NOMO-1 treated with DMSO at 0.1 percent for 48 hours (cell line): ENCODE results near the gene PRTG.
"Not testable (repeated sequence)": the region's sequence is repeated elsewhere in the genome, so short reads cannot be mapped to it uniquely, and the experiment has no call there.

Experiments
- DNase-seq: peaks from one replicate; lab custom pipeline; 2025; ENCODE audit not compliant: unreplicated experiment; lab: John Stamatoyannopoulos, UW

The PRTG gene, protein sequence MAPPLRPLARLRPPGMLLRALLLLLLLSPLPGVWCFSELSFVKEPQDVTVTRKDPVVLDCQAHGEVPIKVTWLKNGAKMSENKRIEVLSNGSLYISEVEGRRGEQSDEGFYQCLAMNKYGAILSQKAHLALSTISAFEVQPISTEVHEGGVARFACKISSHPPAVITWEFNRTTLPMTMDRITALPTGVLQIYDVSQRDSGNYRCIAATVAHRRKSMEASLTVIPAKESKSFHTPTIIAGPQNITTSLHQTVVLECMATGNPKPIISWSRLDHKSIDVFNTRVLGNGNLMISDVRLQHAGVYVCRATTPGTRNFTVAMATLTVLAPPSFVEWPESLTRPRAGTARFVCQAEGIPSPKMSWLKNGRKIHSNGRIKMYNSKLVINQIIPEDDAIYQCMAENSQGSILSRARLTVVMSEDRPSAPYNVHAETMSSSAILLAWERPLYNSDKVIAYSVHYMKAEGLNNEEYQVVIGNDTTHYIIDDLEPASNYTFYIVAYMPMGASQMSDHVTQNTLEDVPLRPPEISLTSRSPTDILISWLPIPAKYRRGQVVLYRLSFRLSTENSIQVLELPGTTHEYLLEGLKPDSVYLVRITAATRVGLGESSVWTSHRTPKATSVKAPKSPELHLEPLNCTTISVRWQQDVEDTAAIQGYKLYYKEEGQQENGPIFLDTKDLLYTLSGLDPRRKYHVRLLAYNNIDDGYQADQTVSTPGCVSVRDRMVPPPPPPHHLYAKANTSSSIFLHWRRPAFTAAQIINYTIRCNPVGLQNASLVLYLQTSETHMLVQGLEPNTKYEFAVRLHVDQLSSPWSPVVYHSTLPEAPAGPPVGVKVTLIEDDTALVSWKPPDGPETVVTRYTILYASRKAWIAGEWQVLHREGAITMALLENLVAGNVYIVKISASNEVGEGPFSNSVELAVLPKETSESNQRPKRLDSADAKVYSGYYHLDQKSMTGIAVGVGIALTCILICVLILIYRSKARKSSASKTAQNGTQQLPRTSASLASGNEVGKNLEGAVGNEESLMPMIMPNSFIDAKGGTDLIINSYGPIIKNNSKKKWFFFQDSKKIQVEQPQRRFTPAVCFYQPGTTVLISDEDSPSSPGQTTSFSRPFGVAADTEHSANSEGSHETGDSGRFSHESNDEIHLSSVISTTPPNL

GRCh38 chr15:55742927-55743728 is at the start of gene PRTG:
TSS of gene PRTG (minus strand) at chr15:55743152. CDS start at chr15:55742931, 221 bp downstream.
- no peak for DNase-seq

GRCh38 chr15:55791551-55792400 is 48.8 kb upstream of the PRTG start:
- no peak for DNase-seq

GRCh38 chr15:55789066-55789660 is 46.2 kb upstream of the PRTG start:
- DNase-seq, result no peak

GRCh38 chr15:55786341-55786740 is 43.4 kb upstream of the PRTG start:
- DNase-seq, result no peak

DNA sequence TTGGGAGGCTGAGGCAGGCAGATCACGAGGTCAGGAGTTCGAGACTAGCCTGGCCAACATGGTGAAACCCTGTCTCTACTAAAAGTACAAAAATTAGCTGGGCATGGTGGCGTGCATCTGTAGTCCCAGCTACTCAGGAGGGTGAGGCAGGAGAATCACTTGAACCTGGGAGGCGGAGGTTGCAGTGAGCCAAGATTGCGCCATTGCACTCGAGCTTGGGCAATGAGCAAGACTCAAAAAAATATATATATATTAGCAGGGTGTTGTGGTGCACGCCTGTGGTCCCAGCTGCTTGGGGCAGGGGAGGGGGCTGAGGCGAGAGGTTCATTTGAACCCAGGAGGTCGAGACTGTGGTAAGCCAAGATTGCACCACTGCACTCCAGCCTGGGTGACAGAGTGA is 42.6 kb upstream of the PRTG start:
- DNase-seq, result not testable (repeated sequence)

DNA sequence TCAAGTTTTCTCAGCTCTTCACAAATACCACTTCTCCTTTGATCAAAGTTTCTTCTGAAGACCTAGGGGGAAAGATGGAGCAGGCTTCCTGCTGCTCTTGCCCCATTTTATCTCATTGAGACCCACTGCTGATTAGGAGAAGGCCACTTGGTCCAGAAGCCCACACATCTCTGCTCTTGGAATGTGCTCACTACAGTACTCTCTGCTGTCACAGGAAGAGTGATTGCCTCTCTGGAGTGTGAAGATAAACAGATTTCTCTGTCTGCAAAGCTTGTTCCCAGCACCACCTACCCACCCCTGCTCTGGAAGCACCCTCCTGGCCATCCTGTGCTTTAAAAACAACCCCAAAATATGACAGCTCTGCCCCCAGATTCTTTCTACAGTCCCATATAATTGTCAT is 41.3 kb upstream of the PRTG start:
- DNase-seq, result no peak

DNA sequence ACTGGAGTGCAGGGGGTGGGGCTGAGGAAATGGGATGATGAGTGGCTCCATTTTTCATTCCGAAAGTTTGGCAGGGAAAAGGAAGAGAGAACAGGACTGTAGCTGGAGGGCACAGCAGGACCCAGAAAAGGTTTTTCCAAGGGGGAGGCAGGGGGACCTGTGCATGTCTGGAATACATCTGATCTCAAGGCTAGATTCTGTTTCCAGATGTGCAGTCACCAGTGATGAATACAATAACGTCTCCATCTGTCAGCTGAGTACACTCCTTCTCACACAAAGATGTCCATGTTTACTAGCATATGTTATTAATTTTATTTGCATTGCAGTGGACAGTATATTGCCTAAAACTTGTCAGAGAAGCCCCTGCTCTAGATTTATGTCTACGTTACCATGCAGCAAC is 39.9 kb upstream of the PRTG start:
- no peak for DNase-seq

DNA sequence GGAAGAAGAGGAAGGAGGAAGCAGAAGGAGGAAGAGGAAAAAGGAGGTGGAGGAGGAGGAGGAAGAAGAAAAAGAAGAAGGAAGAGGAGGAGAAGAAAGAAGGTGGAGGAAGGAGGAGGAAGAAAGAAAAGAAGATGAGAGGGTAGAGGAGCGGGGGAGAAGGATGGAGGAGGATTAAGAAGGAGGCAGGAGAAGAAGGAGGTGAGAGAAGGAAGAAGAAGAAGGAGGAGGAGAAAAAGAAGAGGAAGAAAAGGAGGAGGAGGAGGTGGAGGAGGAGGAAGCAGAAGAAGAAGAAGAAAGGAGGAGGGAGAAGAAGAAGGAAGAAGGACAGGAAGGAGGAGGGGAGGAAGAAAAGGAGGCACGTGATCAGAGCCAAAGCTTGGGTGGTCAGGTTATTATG is 37.3 kb upstream of the PRTG start:
- DNase-seq, result no peak

DNA sequence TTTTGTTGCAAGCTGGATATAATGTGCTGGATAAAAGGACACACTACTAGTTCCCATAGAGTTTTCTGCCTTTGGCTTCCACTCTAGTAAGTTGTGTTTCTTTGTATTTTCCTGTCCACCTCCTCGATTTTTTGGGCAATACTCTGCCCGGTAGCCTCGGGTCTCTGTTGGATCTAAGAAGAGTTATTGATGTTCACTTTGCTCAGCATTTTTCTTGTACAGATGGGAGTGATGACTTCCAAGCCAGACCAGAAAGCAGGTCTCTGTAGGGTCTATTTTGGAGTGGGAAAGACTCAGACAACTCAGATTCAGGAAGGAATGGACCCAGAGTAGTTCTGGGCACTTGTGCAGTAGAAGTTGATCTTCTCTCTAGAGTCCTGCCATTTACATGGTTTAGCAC is 36.0 kb upstream of the PRTG start:
- DNase-seq, result no peak

DNA sequence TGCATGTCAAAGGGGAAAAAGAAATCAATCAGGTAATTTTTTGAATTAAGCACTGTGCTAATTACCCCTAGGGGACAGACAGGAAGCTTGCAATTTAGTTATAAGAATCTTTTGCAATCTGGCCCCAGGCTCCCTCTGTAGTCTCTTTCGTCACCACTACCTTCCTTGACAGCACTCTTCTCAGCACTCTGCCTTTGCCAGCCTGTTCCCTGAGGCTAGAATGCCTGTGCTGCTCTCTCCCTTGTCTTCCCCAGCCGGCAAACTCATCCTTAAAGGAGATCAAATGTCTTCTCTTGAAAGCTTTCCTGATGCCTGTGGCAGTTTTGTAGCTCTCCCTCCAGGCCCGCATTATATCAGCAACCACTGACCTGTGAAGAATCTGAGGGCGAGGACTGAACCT is 32.4 kb upstream of the PRTG start:
- peak; percentile 58 for DNase-seq

- peak; percentile 8 for DNase-seq
These were observed 31.4 kb upstream of the PRTG start for GRCh38 chr15:55774113-55774970.

DNA sequence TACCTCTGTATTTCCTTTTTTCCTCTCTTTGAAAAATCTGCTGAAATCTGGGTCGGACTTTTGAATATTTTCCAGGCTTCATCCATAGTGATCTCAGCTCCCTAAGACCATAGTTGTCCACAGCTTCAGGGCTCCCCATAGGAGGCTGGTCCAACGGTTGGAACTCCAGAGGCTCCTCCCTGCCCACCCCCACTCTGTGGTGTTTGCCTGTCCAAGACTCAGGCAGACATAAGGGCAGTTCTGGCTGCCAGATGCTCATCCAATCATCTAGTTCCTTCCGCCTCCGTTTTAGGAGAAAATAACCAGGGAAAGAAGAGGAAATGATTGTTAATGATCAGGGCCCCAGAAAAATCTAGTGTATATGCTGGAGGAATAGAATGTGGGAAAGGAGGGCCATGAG is 27.9 kb upstream of the PRTG start:
- DNase-seq, result no peak

GRCh38 chr15:55770261-55770660 is 27.3 kb upstream of the PRTG start:
- no peak for DNase-seq

- no peak for DNase-seq
These were observed 25.8 kb upstream of the PRTG start for GRCh38 chr15:55768670-55769185.

GRCh38 chr15:55766676-55767075 is 23.7 kb upstream of the PRTG start:
- no peak for DNase-seq

- DNase-seq, result no peak
These were observed 21.4 kb upstream of the PRTG start for GRCh38 chr15:55764398-55764797.

DNA sequence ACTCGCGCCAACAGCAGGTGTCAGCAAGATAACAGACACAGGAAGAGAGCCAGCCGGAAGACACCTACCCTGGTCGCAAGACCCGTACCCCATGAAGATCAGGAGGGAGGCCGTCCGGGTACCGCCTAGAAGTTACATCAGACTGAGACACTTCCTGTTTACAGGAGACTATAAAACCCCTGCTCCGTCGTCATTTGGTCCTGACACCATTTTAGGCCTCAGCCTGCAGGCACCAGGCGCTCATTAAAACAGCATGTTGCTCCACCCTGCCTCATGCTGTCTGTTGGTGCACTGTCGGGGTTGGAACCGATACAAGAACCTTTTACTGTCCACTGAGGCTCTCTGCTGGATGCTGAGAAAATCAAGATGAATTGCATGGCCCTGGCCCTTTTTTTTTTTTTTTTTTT is 15.6 kb upstream of the PRTG start:
- DNase-seq, result no peak

DNA sequence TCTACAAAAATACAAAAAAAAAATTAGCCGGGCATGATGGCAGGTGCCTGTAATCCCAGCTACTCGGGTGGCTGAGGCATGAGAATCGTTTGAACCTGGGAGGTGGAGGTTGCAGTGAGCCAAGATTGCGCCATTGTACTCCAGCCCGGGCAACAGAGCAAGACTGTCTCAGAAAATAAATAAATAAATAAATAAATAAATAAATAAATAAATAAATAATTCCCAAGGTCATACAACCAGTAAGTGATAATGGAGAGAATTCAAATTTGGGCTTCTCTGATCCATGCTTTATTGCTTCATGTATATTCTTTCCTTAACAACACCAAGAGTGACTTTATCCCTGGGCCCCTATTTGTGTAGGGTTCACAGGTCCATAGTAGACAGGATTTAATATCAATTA is 10.5 kb upstream of the PRTG start:
- DNase-seq, result not testable (repeated sequence)
